HCT116 (cell line): ENCODE data around the gene TENM4. TPM values are rescaled to one million over a fixed set of nuclear protein-coding genes. Genes with fewer than 3 reads are reported as not detected.

Experiments used
- ATAC-seq: fragments of 200-7000 bp; cut with Tn5 transposase; 2 replicates; pipeline ENCODE4 v1.9.1; 2020; ENCODE audit warnings: mild to moderate bottlenecking, moderate library complexity
- BruUV-seq: library from RNA; stranded (reverse); fragments of 400-500 nt; replicated peaks from 2 replicates; lab custom pipeline; 2021; lab: Mats Ljungman, UMichigan
- CTCF ChIA-PET: fragments of 300-600 bp; sonication (Branson Sonifier 250); formaldehyde crosslinking; loops from one replicate; lab custom pipeline; 2021; ENCODE audit warnings: antibody characterized with exemption; lab: Charles Lee
- POLR2A ChIA-PET: fragments of 300-600, 350-600 bp; sonication (Branson Sonifier 250); formaldehyde crosslinking; loops from one replicate; lab custom pipeline; 2021; ENCODE audit warnings: antibody characterized with exemption; lab: Charles Lee
- RAD21 ChIA-PET, 2 experiments: fragments of 300-600 bp; sonication (Branson Sonifier 250); formaldehyde crosslinking; loops; one replicate each; lab custom pipeline; 2023; ENCODE audit warnings: low total read pairs in 2 of 2; ENCODE audit not compliant: uncharacterized antibody in 2 of 2, unreplicated experiment in 2 of 2, low non-redundant PET in 1 of 2; lab: Charles Lee
- DNase-seq: peaks from one replicate; pipeline ENCODE4 v3.0.0-alpha.2; 2010; ENCODE audit warnings: low read depth, low spot score
- H2AFZ ChIP-seq: fragments of 200-600 bp; shearing (Covaris generic), sonication (generic); 2 replicates; pipeline ENCODE4 v1.6.1; 2017; ENCODE audit warnings: low read depth, mixed run types, mixed read lengths, antibody characterized with exemption, low read length; ENCODE audit not compliant: poor library complexity, severe bottlenecking
- H3K27ac ChIP-seq: 2 replicates; pipeline ENCODE4 v1.5.1; 2012; ENCODE audit warnings: low read depth, low read length
- H3K27me3 ChIP-seq: fragments of 200-600 bp; sonication (generic); 2 replicates; pipeline ENCODE4 v1.6.1; 2016; ENCODE audit warnings: mixed run types, low read length, mixed read lengths; ENCODE audit not compliant: insufficient read depth
- H3K36me3 ChIP-seq, 2 experiments: fragments of 200-500 bp in 1 of 2; fragments of 200-600 bp in 1 of 2; sonication (Bioruptor generic) in 1 of 2; sonication (generic) in 1 of 2; 2 replicates each; pipeline versions ENCODE4 v1.5.1 to v1.6.1; 2014 to 2016; ENCODE audit warnings: low read length in 2 of 2, inconsistent platforms in 1 of 2, mixed read lengths in 1 of 2, mixed run types in 1 of 2; ENCODE audit not compliant: insufficient read depth in 2 of 2, control insufficient read depth in 1 of 2
- H3K4me1 ChIP-seq, 2 experiments: fragments of 200-600 bp in 1 of 2; sonication (generic) in 1 of 2; 2 replicates each; pipeline versions ENCODE4 v1.5.1 to v1.6.1; 2012 to 2017; ENCODE audit warnings: low read length in 2 of 2, inconsistent platforms in 1 of 2, mild to moderate bottlenecking in 1 of 2, mixed read lengths in 1 of 2, mixed run types in 1 of 2, moderate library complexity in 1 of 2; ENCODE audit not compliant: insufficient read depth in 2 of 2, control insufficient read depth in 1 of 2
- H3K4me2 ChIP-seq: fragments of 200-600 bp; sonication (generic); 2 replicates; pipeline ENCODE4 v1.6.1; 2017; ENCODE audit warnings: mixed run types, low read length, mixed read lengths
- H3K4me3 ChIP-seq, 2 experiments: fragments of 200-600 bp in 1 of 2; sonication (generic) in 1 of 2; replicated peaks in 1 of 2; 2 replicates each; pipeline ENCODE4 v1.5.1; 2011 to 2016; ENCODE audit warnings: low read length in 2 of 2, control low read depth in 1 of 2, low read depth in 1 of 2, mild to moderate bottlenecking in 1 of 2, mixed read lengths in 1 of 2, mixed run types in 1 of 2
- H3K79me2 ChIP-seq: fragments of 200-600 bp; sonication (generic); 2 replicates; pipeline ENCODE4 v1.6.1; 2017; ENCODE audit warnings: mild to moderate bottlenecking, mixed run types, low read length, moderate library complexity, mixed read lengths; ENCODE audit not compliant: insufficient read depth
- H3K9ac ChIP-seq: fragments of 200-600 bp; sonication (generic); 2 replicates; pipeline ENCODE4 v1.6.1; 2016; ENCODE audit warnings: low read length, mixed read lengths
- H3K9me2 ChIP-seq: fragments of 200-600 bp; sonication (generic), shearing (Covaris generic); 2 replicates; pipeline ENCODE4 v1.6.1; 2017; ENCODE audit warnings: mixed run types, mild to moderate bottlenecking, moderate library complexity; ENCODE audit not compliant: insufficient read depth
- H3K9me3 ChIP-seq, 2 experiments: fragments of 200-500 bp in 1 of 2; fragments of 200-600 bp in 1 of 2; sonication (Bioruptor generic) in 1 of 2; sonication (generic) in 1 of 2; 2 replicates each; pipeline ENCODE4 v1.6.1; 2014 to 2017; ENCODE audit warnings: low read length in 2 of 2, mixed read lengths in 2 of 2, inconsistent platforms in 1 of 2, low read depth in 1 of 2, mild to moderate bottlenecking in 1 of 2, mixed run types in 1 of 2, moderate library complexity in 1 of 2; ENCODE audit not compliant: control insufficient read depth in 1 of 2, insufficient read depth in 1 of 2
- H4K20me1 ChIP-seq: fragments of 200-600 bp; sonication (generic), shearing (Covaris generic); 2 replicates; pipeline ENCODE4 v1.6.1; 2017; ENCODE audit warnings: mixed run types, mild to moderate bottlenecking, moderate library complexity; ENCODE audit not compliant: insufficient read depth
- ATF3 ChIP-seq: IDR thresholded peaks from 2 replicates; pipeline ENCODE4 v1.6.1; 2012
- CTCF ChIP-seq, 3 experiments: fragments of 200-600 bp in 1 of 3; sonication (generic) in 1 of 3; IDR thresholded peaks in 2 of 3; conservative IDR thresholded peaks in 1 of 3; 2 replicates each; pipeline ENCODE4 v1.5.1; 2012 to 2017; ENCODE audit warnings: low read depth in 2 of 3, low read length in 2 of 3, antibody characterized with exemption in 1 of 3, borderline replicate concordance in 1 of 3, control low read depth in 1 of 3, mild to moderate bottlenecking in 1 of 3, mixed read lengths in 1 of 3, mixed run types in 1 of 3, moderate library complexity in 1 of 3; ENCODE audit not compliant: insufficient read depth in 1 of 3
- EGR1 ChIP-seq: IDR thresholded peaks from 2 replicates; pipeline ENCODE4 v1.6.1; 2012; ENCODE audit warnings: low read depth
- ELF1 ChIP-seq: IDR thresholded peaks from 2 replicates; pipeline ENCODE4 v1.6.1; 2012; ENCODE audit warnings: low read depth, borderline replicate concordance
- FOSL1 ChIP-seq: IDR thresholded peaks from 2 replicates; pipeline ENCODE4 v1.6.1; 2012; ENCODE audit warnings: low read depth
- MAX ChIP-seq: IDR thresholded peaks from 2 replicates; pipeline ENCODE4 v1.6.1; 2012
- POLR2AphosphoS5 ChIP-seq: IDR thresholded peaks from 2 replicates; pipeline ENCODE4 v1.6.1; 2011; ENCODE audit warnings: mild to moderate bottlenecking, low read depth, low read length, moderate library complexity
- REST ChIP-seq: IDR thresholded peaks from 2 replicates; pipeline ENCODE4 v1.6.1; 2012; ENCODE audit warnings: low read depth
- SIN3A ChIP-seq: IDR thresholded peaks from 2 replicates; pipeline ENCODE4 v1.6.1; 2012; ENCODE audit warnings: low read depth
- TCF7L2 ChIP-seq: IDR thresholded peaks from 2 replicates; pipeline ENCODE4 v1.7.0; 2011; ENCODE audit warnings: borderline replicate concordance, inconsistent platforms; ENCODE audit not compliant: insufficient read depth, insufficient read length; ENCODE audit errors: extremely low read depth
- intact Hi-C: fragments of 100-400 bp; cut with micrococcal nuclease; formaldehyde crosslinking; loops from 2 replicates; pipeline ENCODE4 v1.10.0; 2022
- total RNA-seq: library from RNA; stranded (reverse); gene quantifications from one replicate; pipeline ENCODE4 v1.2.1, GENCODE V29; 2021; ENCODE audit not compliant: unreplicated experiment

TENM4 gene
- total RNA-seq, 1 experiment from 2014 or later = 0.05 TPM

- no peak overlapping the region for H2AFZ ChIP-seq
Observed at GRCh38 chr11:79017811-79018210, 423.0 kb downstream of the TENM4 start.

GRCh38 chr11:79013509-79013908, 427.3 kb downstream of the TENM4 start:
- Histone ChIP-seq H3K79me2 (no peaks in the 10 kb centered on the region), H4K20me1 (no peaks in the 10 kb centered on the region), H2AFZ (no peak overlapping the region), H3K4me2 (no peak overlapping the region), H3K27me3 (peaks cover 23% of the 10 kb centered on the region; the same call in 1 of the 2 replicates), H3K4me1 (no peaks in the 10 kb centered on the region), H3K4me3 (no peak overlapping the region), H3K9me2 (no peaks in the 10 kb centered on the region), H3K36me3 (no peaks in the 10 kb centered on the region), H3K9ac (no peak overlapping the region), H3K27ac (no peak overlapping the region), H3K9me3 (no peaks in the 10 kb centered on the region)
- no peak for DNase-seq
- intact Hi-C loops = no loop called here
- ATAC-seq = no peak
- RAD21 ChIA-PET = no interaction called here
- CTCF ChIA-PET = no interaction called here
- TF ChIP-seq TCF7L2 = no peak
- no peak for TF ChIP-seq FOSL1
- no peak for TF ChIP-seq MAX
- no peak for TF ChIP-seq CTCF (IDR thresholded peaks at IDR 0.05 in 2 of 3, conservative IDR thresholded peaks at IDR 0.05 in 1 of 3; ENCODE audit: borderline replicate concordance in 1 of 3, insufficient read depth in 1 of 3, low read depth in 2 of 3, low read length in 2 of 3)
- no peak for TF ChIP-seq POLR2AphosphoS5
- TF ChIP-seq REST = no peak
- TF ChIP-seq SIN3A = no peak
- TF ChIP-seq ATF3 = no peak
- BruUV-seq = no TSS peak
- POLR2A ChIA-PET = no interaction called here

More at GRCh38 chr11:79017811-79018210, 423.0 kb downstream of the TENM4 start:
- Histone ChIP-seq H3K9ac (no peak overlapping the region), H3K4me3 (no peak overlapping the region), H3K36me3 (no peaks in the 10 kb centered on the region), H3K27me3 (0 out of 2 replicates have a peak, but pooled peaks cover 21% of the 10 kb centered on the region), H3K79me2 (no peaks in the 10 kb centered on the region), H3K4me1 (no peaks in the 10 kb centered on the region), H4K20me1 (no peaks in the 10 kb centered on the region), H3K9me2 (no peaks in the 10 kb centered on the region), H3K4me2 (no peak overlapping the region), H3K27ac (no peak overlapping the region), H3K9me3 (no peaks in the 10 kb centered on the region)
- no TSS peak for BruUV-seq
- ATAC-seq (no peak), DNase-seq (no peak)
- no peak for TF ChIP-seq EGR1
- TF ChIP-seq ELF1 = no peak
- RAD21 ChIA-PET = no interaction called here
- CTCF ChIA-PET = no interaction called here
- intact Hi-C loops = no loop called here
- POLR2A ChIA-PET = no interaction called here
